Omental fat pad (tissue), 4 donors: ENCODE measurements around the gene RPL6. TPM values are rescaled to one million over a fixed set of nuclear protein-coding genes. Genes with fewer than 3 reads are reported as not detected.

Source experiments
- ATAC-seq: fragments of 150-250 bp; one replicate; pipeline ENCODE4 v1.9.1; 2016; ENCODE audit warnings: mild to moderate bottlenecking, moderate library complexity; ENCODE audit not compliant: low FRiP score
- DNase-seq: peaks from one replicate; pipeline ENCODE4 v3.0.0-alpha.2; 2019; ENCODE audit warnings: low spot score
- total RNA-seq, 4 donors: library from RNA; depleted of rRNA; stranded (reverse); fragments of >200 nt; gene quantifications; one replicate each; pipeline ENCODE4 v1.1.0, GENCODE V29; 2016
- TF ChIP-seq, protein P1 (sequence below), 3 donors: fragments of 450-650 bp; IDR thresholded peaks; one replicate each; pipeline ENCODE4 v1.5.1; 2016 to 2017; ENCODE audit warnings: antibody characterized with exemption in 3 of 3, mild to moderate bottlenecking in 3 of 3, moderate library complexity in 2 of 3

The RPL6 gene
- total RNA-seq, 4 donors from 2014 or later, result 1,425 to 1,649 (median 1,557) TPM

DNA sequence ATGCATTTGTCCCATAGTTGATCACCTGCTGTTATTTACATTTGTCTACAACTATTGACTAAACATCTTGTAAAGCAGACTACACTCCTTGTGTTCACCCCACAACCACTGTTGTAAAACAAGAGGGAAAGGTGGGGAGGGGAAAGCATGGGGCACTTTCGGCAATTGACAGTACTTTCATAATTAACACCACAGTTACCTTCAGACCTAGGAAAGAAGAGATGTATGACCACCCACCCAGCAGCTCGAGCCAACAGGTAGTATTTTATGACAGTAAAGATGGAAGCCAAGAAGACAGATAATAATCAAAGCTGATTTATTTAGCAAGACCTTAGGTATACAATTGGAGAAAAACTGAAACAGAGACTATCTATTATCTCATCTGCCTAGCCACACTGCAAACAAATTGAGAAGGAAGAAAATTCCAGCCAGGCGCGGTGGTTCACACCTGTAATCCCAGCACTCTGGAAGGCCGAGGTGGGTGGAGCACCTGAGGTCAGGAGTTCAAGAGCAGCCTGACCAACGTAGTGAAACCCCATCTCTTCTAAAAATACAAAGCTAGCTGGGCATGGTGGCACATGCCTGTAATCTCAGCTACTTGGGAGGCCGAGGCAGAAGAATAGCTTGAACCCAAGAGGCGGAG is 38.4 kb downstream of the RPL6 start:
- DNase-seq (no peak), ATAC-seq (no peak)
- TF ChIP-seq, protein P1, sequence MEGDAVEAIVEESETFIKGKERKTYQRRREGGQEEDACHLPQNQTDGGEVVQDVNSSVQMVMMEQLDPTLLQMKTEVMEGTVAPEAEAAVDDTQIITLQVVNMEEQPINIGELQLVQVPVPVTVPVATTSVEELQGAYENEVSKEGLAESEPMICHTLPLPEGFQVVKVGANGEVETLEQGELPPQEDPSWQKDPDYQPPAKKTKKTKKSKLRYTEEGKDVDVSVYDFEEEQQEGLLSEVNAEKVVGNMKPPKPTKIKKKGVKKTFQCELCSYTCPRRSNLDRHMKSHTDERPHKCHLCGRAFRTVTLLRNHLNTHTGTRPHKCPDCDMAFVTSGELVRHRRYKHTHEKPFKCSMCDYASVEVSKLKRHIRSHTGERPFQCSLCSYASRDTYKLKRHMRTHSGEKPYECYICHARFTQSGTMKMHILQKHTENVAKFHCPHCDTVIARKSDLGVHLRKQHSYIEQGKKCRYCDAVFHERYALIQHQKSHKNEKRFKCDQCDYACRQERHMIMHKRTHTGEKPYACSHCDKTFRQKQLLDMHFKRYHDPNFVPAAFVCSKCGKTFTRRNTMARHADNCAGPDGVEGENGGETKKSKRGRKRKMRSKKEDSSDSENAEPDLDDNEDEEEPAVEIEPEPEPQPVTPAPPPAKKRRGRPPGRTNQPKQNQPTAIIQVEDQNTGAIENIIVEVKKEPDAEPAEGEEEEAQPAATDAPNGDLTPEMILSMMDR (IDR thresholded peaks at IDR 0.05), result no peak

DNA sequence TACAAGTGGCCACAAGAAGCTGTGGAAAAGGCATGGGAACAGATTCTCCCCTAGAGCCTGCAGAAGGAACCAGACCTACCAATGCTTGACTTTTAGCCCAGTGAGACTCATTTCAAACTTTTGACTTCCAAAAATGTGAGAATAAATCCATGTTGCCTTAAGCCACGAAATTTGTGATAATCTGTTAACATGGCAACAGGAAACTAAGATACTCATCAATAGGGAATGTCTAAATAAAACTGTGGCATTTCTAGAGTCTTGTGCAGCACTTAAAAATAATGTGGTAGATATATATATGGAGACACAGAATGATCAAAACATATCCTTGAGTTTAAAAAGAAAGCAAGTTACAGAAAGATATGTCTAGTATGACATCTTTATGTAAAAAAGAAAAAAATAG is 39.2 kb downstream of the RPL6 start:
- DNase-seq, result no peak
- TF ChIP-seq, protein P1 (IDR thresholded peaks at IDR 0.05), result no peak
- ATAC-seq, result no peak

DNA sequence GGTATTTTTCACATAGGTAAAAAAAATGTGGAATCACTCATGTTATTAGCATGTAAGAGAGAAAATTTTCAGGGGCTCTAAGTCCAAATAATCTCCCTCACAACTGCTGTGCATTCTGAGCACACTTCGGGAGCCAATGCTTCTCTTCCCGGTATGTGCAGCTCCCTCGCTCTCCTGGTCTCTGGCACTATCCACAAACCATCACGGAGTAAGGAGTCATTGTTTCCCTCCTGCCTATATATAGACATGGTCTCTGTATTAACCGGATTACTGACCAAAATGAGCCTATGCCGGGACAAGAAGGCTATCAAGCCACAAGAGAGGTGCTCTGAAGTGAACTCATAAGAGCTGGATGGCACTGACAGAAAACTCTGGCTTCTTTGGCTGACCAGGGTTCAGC is 40.5 kb downstream of the RPL6 start:
- DNase-seq, result no peak
- ATAC-seq, result no peak
- TF ChIP-seq, protein P1 (IDR thresholded peaks at IDR 0.05), result no peak

DNA sequence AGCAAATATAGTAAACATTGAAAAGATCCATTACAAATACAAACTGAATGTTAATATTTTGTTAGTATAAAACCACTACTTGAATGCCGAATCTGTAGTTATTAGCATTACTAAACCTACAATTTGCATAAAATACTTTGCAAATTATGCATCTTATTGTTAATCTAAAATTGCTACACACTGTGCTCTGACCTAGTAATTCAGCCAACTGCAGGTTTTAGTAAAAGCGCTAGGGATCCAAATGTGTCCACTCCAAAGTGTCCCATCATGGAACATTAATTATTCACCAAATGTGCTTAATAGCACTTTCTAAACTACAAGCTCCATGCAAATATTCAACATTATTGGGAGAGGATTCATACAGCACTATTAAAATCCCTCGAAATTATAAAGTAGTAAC is 41.4 kb downstream of the RPL6 start:
- ATAC-seq (no peak), DNase-seq (no peak)
- TF ChIP-seq, protein P1 (IDR thresholded peaks at IDR 0.05), result no peak

DNA sequence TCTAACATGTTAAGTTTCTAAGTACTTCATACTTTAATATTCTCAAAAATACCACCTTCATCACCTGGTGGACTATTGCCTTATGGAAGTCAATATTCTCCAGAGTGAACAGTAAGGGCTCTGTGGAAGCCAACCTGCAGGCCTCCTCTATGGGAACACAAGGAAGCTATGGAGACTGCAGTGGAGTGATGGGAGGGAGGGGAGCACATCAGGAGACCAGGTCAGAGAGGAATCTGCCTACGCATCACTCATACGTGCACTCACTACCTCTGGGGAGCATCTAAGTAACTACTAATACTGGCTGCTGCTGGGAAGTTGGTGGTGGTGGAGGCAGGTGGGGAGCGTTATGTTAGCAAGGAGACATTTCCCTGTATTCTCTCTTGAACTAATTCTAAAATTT is 47.1 kb downstream of the RPL6 start:
- TF ChIP-seq, protein P1 (IDR thresholded peaks at IDR 0.05), result no peak
- no peak for ATAC-seq
- no peak for DNase-seq

DNA sequence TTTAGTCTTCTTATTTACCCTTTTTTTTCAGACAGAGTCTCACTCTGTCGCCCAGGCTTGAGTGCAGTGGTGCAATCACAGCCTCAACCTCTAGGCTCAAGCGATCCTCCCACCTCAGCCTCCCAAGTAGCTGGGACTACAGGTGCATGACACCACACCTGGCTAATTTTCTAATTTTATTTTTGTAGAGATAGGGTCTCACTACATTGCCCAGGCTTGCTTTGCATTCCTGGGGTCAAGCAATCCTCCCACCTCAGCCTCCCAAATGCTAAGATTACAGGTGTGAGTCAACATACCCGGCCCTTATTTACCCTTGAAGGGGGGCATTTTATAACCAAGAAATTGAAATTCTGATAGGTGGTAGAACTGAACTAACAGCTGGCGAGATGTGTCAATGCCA is 48.1 kb downstream of the RPL6 start:
- TF ChIP-seq, protein P1 (IDR thresholded peaks at IDR 0.05), result no peak
- ATAC-seq, result no peak

DNA sequence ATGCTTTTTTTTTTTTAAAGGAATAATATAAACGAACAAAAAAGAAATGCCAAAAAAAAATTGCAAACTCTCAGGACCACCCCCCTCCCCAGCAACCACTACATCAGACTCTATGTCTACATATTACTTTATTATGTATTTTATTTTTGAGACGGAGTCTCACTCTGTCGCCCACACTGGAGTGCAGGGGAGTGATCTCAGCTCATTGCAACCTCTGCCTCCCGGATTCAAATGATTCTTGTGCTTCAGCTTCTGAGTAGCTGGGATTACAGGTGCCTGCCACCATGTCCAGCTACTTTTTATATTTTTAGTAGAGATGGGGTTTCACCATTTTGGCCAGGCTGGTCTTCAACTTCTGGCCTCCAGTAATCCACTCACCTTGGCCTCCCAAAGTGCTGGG is 50.1 kb downstream of the RPL6 start:
- ATAC-seq, result no peak

More for the DNA sequence above, 48.1 kb downstream of the RPL6 start:
- DNase-seq, result no peak

More for the DNA sequence above, 50.1 kb downstream of the RPL6 start:
- TF ChIP-seq, protein P1 (IDR thresholded peaks at IDR 0.05), result no peak
- DNase-seq, result no peak
